Loucy (cell line): ENCODE data around the gene PCBP3.

Source experiments
- CTCF ChIP-seq: fragments of 200-600 bp; sonication (generic); conservative IDR thresholded peaks from 2 replicates; pipeline ENCODE4 v1.5.1; 2014; ENCODE audit warnings: mild to moderate bottlenecking, antibody characterized with exemption, low read length
- EZH2phosphoT487 ChIP-seq: fragments of 200-600 bp; IDR thresholded peaks from 2 replicates; pipeline ENCODE4 v1.6.1; 2018; ENCODE audit warnings: antibody characterized with exemption, mild to moderate bottlenecking, moderate library complexity, borderline replicate concordance

- TF ChIP-seq CTCF (no peak), EZH2phosphoT487 (no peak)
Measured at GRCh38 chr21:45876381-45877170, 233.1 kb downstream of the PCBP3 start.
